Measurements from ENCODE around the gene ACOT2.
"Not testable (repeated sequence)": the region's sequence is repeated elsewhere in the genome, so short reads cannot be mapped to it uniquely, and the experiment has no call there.

GRCh38 chr14:73545353-73545752, 23.7 kb upstream of the ACOT2 start:
- not testable (repeated sequence) for TF ChIP-seq CTCF (IDR thresholded peaks at IDR 0.05); ESRRA (IDR thresholded peaks at IDR 0.05; ENCODE audit: borderline replicate concordance, low read length); POLR2A (IDR thresholded peaks at IDR 0.05; ENCODE audit: low read length)
- TF ChIP-seq, protein P1, sequence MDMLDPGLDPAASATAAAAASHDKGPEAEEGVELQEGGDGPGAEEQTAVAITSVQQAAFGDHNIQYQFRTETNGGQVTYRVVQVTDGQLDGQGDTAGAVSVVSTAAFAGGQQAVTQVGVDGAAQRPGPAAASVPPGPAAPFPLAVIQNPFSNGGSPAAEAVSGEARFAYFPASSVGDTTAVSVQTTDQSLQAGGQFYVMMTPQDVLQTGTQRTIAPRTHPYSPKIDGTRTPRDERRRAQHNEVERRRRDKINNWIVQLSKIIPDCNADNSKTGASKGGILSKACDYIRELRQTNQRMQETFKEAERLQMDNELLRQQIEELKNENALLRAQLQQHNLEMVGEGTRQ (IDR thresholded peaks at IDR 0.05), result not testable (repeated sequence)
- TF ChIP-seq, protein P2, sequence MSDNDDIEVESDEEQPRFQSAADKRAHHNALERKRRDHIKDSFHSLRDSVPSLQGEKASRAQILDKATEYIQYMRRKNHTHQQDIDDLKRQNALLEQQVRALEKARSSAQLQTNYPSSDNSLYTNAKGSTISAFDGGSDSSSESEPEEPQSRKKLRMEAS (IDR thresholded peaks at IDR 0.05), result not testable (repeated sequence)

All from A549 (cell line).